ENCODE measurements around the gene EFCAB6.
"Not testable (repeated sequence)": the region's sequence is repeated elsewhere in the genome, so short reads cannot be mapped to it uniquely, and the experiment has no call there.

Gene EFCAB6

DNA sequence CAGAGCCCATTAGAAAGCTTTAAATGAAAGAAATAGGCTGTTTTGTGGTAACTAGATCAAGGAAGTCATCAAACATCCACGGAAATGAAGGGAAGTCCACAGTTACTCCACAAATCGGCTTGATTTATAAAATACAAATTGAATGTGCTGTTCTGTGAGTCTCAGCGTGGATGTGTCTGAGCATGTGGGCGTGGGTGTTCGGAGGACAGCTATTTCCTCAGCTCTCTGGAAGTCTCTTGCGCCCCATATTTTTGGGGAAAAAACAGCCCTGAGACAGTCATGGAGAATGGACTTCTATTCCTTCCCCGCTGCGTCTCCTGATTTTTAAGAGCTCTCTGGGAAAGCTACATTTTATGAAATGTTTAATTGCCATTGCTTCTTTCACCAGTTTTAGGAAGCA lies 144.4 kb downstream of the EFCAB6 start:
- Histone ChIP-seq H3K4me1 (ENCODE audit: control insufficient read depth, insufficient read depth, low read length) (no peaks in the 10 kb centered on the region), H3K9ac (ENCODE audit: low read depth, low read length) (no peak overlapping the region), H3K36me3 (ENCODE audit: control insufficient read depth, insufficient read depth, low read length) (no peaks in the 10 kb centered on the region), H3K4me3 (ENCODE audit: low read depth, low read length) (no peak overlapping the region), H3K27me3 (ENCODE audit: control insufficient read depth, insufficient read depth, low read length) (no peaks in the 10 kb centered on the region), H3K9me3 (ENCODE audit: control insufficient read depth, insufficient read depth, low read length) (no peaks in the 10 kb centered on the region)

DNA sequence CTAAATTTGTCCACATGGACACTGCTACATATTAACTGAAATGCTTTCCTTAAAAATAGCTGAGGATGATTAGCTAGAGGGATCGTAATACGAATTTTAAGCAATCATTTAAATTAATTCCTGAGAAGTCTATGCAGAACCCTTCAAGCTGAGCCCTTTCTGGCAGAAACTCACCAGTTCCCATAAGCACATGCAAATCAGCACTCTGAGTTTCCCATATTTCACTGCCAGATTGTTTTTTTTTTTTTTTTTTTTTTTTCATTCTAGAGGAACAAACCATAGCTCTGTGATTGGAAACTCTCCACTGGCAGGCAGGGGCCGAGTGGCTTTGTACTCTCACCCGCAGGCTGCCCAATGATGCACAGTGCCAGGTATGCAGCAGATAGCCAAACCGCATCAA lies 145.6 kb downstream of the EFCAB6 start:
- no peak overlapping the region for H3K4me3 ChIP-seq (ENCODE audit: low read depth, low read length)
- H3K4me1 ChIP-seq (ENCODE audit: control insufficient read depth, insufficient read depth, low read length): peaks cover 2% of the 10 kb centered on the region
- H3K9ac ChIP-seq (ENCODE audit: low read depth, low read length): no peak overlapping the region
- no peaks in the 10 kb centered on the region for H3K9me3 ChIP-seq (ENCODE audit: control insufficient read depth, insufficient read depth, low read length)
- H3K36me3 ChIP-seq (ENCODE audit: control insufficient read depth, insufficient read depth, low read length): no peaks in the 10 kb centered on the region
- H3K27me3 ChIP-seq (ENCODE audit: control insufficient read depth, insufficient read depth, low read length): no peaks in the 10 kb centered on the region

DNA sequence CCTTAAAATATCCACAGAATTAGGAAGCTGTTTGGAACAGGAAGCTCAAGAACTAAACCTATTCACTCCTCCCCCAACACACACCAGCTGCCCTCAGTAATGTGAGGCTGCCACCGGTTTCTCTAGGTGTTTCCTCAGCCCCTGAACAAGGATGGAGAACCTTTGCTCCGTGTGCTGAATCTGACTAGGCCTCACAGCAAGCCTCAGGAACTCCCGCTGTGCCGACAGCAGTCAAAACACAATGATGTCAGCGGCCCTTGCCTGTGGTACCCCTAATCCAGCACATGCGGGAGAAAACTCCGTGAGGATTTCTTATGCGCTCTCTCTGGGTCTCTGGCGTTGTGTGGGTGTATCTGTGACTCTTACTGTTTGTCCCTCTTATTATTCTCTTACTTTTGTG lies 153.3 kb downstream of the EFCAB6 start:
- H3K9ac ChIP-seq (ENCODE audit: low read depth, low read length): no peak overlapping the region
- no peaks in the 10 kb centered on the region for H3K9me3 ChIP-seq (ENCODE audit: control insufficient read depth, insufficient read depth, low read length)
- H3K36me3 ChIP-seq (ENCODE audit: control insufficient read depth, insufficient read depth, low read length): no peaks in the 10 kb centered on the region
- no peaks in the 10 kb centered on the region for H3K27me3 ChIP-seq (ENCODE audit: control insufficient read depth, insufficient read depth, low read length)
- H3K4me1 ChIP-seq (ENCODE audit: control insufficient read depth, insufficient read depth, low read length): peaks cover 12% of the 10 kb centered on the region
- no peak overlapping the region for H3K4me3 ChIP-seq (ENCODE audit: low read depth, low read length)

DNA sequence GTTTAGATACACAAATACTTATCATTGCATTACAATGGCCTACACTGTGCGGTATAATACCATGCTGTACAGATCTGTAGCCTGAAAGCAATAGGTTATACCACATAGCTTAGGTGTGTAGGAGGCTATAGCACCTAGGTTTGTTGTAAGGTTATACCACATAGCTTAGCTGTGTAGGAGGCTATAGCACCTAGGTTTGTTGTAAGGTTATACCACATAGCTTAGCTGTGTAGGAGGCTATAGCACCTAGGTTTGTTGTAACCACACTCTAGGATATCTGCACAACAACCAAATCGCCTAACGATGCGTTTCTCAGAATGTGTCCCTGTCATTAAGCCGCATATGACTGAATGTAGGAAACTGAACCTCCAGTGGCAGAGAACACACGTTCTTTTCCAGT lies 155.5 kb downstream of the EFCAB6 start:
- H3K4me3 ChIP-seq (ENCODE audit: low read depth, low read length); H3K9ac ChIP-seq (ENCODE audit: low read depth, low read length); H3K27me3 ChIP-seq (ENCODE audit: control insufficient read depth, insufficient read depth, low read length); H3K9me3 ChIP-seq (ENCODE audit: control insufficient read depth, insufficient read depth, low read length); H3K36me3 ChIP-seq (ENCODE audit: control insufficient read depth, insufficient read depth, low read length): not testable (repeated sequence)
- H3K4me1 ChIP-seq (ENCODE audit: control insufficient read depth, insufficient read depth, low read length): peaks cover 11% of the 10 kb centered on the region

DNA sequence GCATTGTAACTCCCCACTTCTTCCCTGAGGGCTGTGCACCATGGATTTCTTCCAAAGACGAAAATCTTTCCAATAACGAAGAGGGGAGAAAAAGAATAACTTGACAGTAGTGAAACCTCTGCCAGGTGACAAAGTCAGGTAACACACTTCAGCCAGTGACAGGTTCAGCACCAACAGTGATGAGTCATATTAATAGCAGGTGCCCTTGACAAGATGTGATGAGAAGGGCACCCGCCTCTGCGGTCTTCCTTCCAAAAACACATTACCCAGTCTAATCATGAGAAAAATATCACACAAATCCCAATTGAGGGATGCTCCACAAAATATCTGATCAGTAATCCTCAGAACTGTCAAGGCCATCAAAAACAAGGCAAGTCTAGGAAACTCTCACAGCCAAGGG lies 157.8 kb downstream of the EFCAB6 start:
- H3K4me1 ChIP-seq (ENCODE audit: control insufficient read depth, insufficient read depth, low read length): peaks cover 8% of the 10 kb centered on the region
- no peak overlapping the region for H3K9ac ChIP-seq (ENCODE audit: low read depth, low read length)
- H3K27me3 ChIP-seq (ENCODE audit: control insufficient read depth, insufficient read depth, low read length): no peaks in the 10 kb centered on the region
- H3K36me3 ChIP-seq (ENCODE audit: control insufficient read depth, insufficient read depth, low read length): no peaks in the 10 kb centered on the region
- H3K4me3 ChIP-seq (ENCODE audit: low read depth, low read length): no peak overlapping the region
- H3K9me3 ChIP-seq (ENCODE audit: control insufficient read depth, insufficient read depth, low read length): peaks cover 6% of the 10 kb centered on the region

DNA sequence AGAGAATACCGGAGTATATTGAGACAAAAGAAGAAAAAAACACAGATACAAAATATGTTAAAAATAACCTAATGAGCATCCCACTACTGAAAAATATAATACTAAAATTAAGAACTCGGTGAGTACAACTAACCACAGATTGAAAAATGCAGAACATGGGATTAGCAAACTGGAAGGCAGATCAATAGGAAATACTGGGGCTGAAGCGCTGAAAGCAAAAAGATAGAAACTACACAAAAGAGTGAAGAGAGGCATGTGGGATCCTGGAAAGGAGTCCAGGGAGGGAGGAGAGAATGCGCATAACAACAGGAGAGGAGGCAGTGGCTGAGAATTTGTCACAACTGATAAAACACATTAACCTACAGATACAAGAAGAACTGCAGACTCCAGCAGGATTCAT lies 159.3 kb downstream of the EFCAB6 start:
- Histone ChIP-seq H3K27me3 (ENCODE audit: control insufficient read depth, insufficient read depth, low read length) (no peaks in the 10 kb centered on the region), H3K4me3 (ENCODE audit: low read depth, low read length) (no peak overlapping the region), H3K36me3 (ENCODE audit: control insufficient read depth, insufficient read depth, low read length) (no peaks in the 10 kb centered on the region), H3K9ac (ENCODE audit: low read depth, low read length) (no peak overlapping the region), H3K4me1 (ENCODE audit: control insufficient read depth, insufficient read depth, low read length) (no peaks in the 10 kb centered on the region), H3K9me3 (ENCODE audit: control insufficient read depth, insufficient read depth, low read length) (peaks cover 6% of the 10 kb centered on the region)

DNA sequence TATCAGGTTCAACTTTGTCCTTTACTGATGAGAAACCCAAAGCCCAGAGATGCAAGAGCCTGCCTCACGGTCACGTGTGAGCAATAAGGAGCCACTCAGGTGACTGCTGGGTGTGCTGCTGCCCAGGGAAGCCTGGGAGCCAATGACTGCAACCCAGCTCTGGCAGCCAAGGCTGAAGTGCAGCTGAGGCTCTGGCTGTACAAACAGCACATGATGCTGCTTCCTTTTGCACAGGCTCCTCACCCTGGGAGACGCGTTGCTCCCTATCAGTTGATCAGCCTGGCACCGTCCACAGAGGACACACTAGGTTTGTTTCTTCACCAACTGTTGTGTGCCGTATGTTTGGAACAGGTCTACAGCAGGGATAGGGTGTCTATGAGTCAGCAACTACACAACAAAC lies 168.7 kb downstream of the EFCAB6 start:
- H3K36me3 ChIP-seq (ENCODE audit: control insufficient read depth, insufficient read depth, low read length): no peaks in the 10 kb centered on the region
- H3K9ac ChIP-seq (ENCODE audit: low read depth, low read length): no peak overlapping the region
- no peaks in the 10 kb centered on the region for H3K9me3 ChIP-seq (ENCODE audit: control insufficient read depth, insufficient read depth, low read length)
- no peak overlapping the region for H3K4me3 ChIP-seq (ENCODE audit: low read depth, low read length)
- H3K27me3 ChIP-seq (ENCODE audit: control insufficient read depth, insufficient read depth, low read length): no peaks in the 10 kb centered on the region
- no peaks in the 10 kb centered on the region for H3K4me1 ChIP-seq (ENCODE audit: control insufficient read depth, insufficient read depth, low read length)

DNA sequence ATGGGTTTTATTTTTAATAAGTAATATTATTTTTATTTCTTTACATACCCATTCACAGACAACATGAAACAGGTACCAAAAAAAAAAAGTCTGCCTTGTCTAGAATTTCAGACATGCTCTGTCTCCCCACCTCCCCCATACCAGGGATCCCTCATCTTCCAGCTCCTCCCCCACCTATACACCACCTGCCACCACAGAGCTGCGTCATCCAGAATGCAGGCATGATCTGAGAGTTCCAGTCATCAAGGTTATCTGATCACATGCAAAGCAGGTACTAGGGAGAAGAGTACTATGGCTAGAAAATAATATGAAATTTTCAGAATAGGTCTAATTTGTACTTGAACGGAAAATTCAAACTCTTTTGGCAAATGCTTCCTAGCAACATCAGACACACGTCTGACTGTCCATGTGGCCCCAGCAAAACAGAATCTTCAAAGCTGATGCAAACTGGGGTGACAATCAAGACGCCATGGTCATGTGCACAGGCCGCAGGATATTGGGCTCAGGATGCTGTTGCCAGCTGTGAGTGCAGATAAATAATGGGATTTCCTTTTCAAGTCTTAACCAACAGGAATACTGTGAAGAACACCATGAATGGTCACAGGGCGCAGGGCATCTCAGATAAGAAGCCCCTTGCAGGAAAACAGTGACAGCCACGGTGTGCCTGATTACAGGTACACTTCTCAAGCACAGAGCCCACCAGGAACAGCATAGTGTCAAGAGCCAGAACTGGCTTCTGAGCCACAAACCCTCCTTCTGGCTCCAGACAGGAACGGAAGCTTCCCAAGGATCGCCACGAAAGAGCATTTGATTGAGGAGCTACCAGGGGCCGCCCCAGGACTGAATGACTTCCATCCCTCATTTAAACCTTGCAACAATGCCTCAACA lies 169.5 kb downstream of the EFCAB6 start:
- no peaks in the 10 kb centered on the region for H3K27me3 ChIP-seq (ENCODE audit: control insufficient read depth, insufficient read depth, low read length)
- no peaks in the 10 kb centered on the region for H3K4me1 ChIP-seq (ENCODE audit: control insufficient read depth, insufficient read depth, low read length)
- no peak overlapping the region for H3K9ac ChIP-seq (ENCODE audit: low read depth, low read length)
- no peaks in the 10 kb centered on the region for H3K36me3 ChIP-seq (ENCODE audit: control insufficient read depth, insufficient read depth, low read length)
- no peak overlapping the region for H3K4me3 ChIP-seq (ENCODE audit: low read depth, low read length)
- no peaks in the 10 kb centered on the region for H3K9me3 ChIP-seq (ENCODE audit: control insufficient read depth, insufficient read depth, low read length)

DNA sequence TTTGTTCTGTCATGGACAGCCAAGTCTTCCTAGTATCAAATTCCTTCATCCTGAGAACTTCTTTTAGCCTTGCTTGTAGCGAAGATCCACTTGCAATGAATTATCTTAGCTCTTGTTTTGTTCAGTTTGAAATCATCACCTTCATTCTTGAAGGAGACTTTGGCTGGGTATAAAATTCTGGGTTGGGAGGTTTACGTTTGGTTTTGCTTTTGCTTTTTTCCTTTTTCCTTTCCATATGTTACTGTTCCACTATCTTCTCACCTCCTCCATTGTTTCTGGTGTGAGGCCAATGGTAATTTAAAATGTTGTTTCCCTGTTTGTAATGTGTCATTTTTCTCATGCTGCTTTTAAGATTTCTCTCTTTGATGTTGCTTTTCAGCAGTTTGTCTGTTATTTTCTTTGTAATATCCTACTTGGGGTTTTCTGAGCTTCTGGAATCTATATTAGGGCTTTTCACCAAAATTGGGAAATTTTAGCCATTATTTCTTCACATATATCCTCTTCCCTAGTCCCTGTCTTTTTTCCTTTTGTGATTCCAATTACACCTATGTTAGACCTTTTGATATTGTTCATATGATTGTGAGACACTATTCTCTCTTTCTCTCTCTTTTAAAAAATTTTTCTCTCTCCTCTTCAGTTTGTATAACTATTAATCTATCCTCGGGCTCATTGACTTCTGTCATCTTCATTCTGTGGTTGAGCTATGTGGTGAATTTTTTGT lies 172.7 kb downstream of the EFCAB6 start:
- no peak overlapping the region for H3K9ac ChIP-seq (ENCODE audit: low read depth, low read length)
- no peaks in the 10 kb centered on the region for H3K9me3 ChIP-seq (ENCODE audit: control insufficient read depth, insufficient read depth, low read length)
- no peaks in the 10 kb centered on the region for H3K36me3 ChIP-seq (ENCODE audit: control insufficient read depth, insufficient read depth, low read length)
- H3K4me3 ChIP-seq (ENCODE audit: low read depth, low read length): no peak overlapping the region
- no peaks in the 10 kb centered on the region for H3K4me1 ChIP-seq (ENCODE audit: control insufficient read depth, insufficient read depth, low read length)
- H3K27me3 ChIP-seq (ENCODE audit: control insufficient read depth, insufficient read depth, low read length): no peaks in the 10 kb centered on the region

DNA sequence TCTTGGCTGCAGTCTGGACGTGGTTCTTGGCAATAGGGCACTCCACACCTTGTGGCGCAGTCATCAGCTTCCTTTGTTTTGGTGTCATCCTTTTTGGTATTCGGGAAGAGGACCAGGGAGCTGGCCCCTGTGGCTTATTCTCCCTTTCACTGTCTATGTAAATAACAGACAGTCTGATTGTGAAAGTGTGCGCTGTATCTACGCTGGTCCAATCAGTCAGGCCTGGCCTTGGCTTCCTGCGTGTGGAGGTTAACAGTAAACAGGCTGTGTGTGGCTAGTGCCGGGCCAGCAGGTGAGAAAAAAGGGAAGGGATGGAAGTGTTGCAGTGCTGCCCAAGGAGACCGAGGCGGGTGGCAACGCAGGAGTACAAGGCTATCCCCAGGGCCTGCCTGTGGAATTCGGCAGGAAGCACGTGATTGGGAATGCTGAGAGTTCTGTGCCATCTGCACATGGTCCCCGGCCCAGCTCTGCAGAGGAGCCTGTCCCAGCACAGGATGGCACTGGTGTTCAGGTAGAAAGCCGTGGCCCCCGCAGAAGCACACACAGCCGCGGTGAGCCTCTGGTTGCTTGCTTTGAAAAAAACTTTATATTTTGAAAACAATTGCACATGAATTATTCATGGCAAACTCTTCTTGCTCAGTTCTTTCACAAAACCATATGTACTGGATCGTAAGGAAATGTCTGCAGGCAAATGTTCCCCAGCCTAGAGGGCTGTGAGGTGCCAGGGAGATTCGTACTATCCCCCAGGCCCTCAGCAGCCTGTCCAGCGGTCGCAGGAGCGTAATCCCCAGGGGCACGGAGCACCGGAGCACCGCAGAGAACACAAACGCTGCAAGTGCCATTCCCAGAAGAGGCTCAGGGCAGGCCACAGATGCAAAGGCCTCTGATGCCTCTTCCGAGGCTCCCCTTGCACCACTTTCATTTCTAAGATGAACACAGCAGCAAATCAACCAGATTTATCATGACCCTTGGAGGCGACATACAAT lies 174.5 kb downstream of the EFCAB6 start:
- no peaks in the 10 kb centered on the region for H3K27me3 ChIP-seq (ENCODE audit: control insufficient read depth, insufficient read depth, low read length)
- no peak overlapping the region for H3K9ac ChIP-seq (ENCODE audit: low read depth, low read length)
- no peak overlapping the region for H3K4me3 ChIP-seq (ENCODE audit: low read depth, low read length)
- no peaks in the 10 kb centered on the region for H3K9me3 ChIP-seq (ENCODE audit: control insufficient read depth, insufficient read depth, low read length)
- H3K36me3 ChIP-seq (ENCODE audit: control insufficient read depth, insufficient read depth, low read length): no peaks in the 10 kb centered on the region
- no peaks in the 10 kb centered on the region for H3K4me1 ChIP-seq (ENCODE audit: control insufficient read depth, insufficient read depth, low read length)

DNA sequence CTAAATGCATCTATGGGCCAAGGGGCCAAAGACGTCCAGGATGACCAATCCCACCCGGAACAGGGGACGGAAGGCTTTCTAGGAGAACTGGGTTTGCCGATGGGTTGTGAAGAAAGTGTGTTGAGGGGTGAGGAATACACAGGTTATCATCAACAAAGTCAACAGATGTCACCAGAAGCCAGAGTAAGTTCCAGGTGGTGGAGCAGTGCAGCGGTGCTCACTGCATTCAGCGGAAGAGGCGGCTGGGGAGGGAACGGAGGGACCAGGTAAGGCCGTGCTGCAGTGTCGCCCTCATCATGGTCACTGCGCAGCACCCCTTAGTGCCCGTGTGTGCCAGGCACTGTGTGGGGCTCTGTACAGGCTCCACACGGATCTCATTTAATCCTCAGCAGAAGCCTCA lies 176.0 kb downstream of the EFCAB6 start:
- H3K36me3 ChIP-seq (ENCODE audit: control insufficient read depth, insufficient read depth, low read length): no peaks in the 10 kb centered on the region
- H3K9me3 ChIP-seq (ENCODE audit: control insufficient read depth, insufficient read depth, low read length): no peaks in the 10 kb centered on the region
- no peak overlapping the region for H3K4me3 ChIP-seq (ENCODE audit: low read depth, low read length)
- no peaks in the 10 kb centered on the region for H3K27me3 ChIP-seq (ENCODE audit: control insufficient read depth, insufficient read depth, low read length)
- H3K4me1 ChIP-seq (ENCODE audit: control insufficient read depth, insufficient read depth, low read length): no peaks in the 10 kb centered on the region
- H3K9ac ChIP-seq (ENCODE audit: low read depth, low read length): no peak overlapping the region

Measured in iPS-15b (cell line).